Measurements from ENCODE around the gene PDE4B. TPM values are rescaled to one million over a fixed set of nuclear protein-coding genes. Genes with fewer than 3 reads are reported as not detected.

The PDE4B gene
- total RNA-seq, 4 donors from 2014 or later = 3.7 to 16.6 (median 5.1) TPM

DNA sequence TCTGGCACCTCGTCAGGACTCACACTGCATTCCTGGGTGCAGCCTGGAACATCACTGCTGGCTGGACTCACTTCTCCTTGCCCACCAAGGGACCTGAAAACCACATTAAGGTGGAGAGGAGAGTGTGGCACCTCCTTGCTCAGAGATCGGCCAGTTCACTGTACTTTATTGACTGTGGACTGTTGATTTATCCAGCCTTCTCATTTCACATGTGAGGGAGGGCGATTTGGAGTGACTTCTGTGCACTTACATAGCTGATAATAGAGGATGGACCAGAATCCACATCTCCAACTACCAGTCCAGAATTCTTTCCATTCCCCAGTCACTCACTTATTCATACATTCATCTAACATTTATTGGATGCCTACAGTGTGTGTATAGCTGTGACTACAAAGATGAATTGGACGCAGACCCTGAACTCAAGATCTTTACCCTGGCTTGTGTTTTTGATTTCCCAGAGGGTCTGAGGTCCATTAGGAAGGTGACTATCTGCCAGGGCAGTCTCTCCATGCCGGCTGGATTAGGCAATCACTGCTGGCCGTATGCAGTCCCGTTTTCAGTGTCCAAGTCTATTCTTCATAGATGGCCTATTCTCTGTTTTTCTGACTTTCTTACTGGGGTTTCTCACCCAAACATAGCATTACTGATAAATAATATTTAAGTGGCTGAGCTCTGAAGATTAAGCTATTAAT is 507.7 kb downstream of the PDE4B start:
- H3K4me1 ChIP-seq = peaks cover 0 to 12% (median 7%) of the 10 kb centered on the region in 4 donors
- TF ChIP-seq POLR2AphosphoS5 (IDR thresholded peaks at IDR 0.05) = no peak
- TF ChIP-seq POLR2A (IDR thresholded peaks at IDR 0.05; ENCODE audit: low read depth) = no peak
- no peak for TF ChIP-seq EP300 (IDR thresholded peaks at IDR 0.05)
- TF ChIP-seq, protein P1, sequence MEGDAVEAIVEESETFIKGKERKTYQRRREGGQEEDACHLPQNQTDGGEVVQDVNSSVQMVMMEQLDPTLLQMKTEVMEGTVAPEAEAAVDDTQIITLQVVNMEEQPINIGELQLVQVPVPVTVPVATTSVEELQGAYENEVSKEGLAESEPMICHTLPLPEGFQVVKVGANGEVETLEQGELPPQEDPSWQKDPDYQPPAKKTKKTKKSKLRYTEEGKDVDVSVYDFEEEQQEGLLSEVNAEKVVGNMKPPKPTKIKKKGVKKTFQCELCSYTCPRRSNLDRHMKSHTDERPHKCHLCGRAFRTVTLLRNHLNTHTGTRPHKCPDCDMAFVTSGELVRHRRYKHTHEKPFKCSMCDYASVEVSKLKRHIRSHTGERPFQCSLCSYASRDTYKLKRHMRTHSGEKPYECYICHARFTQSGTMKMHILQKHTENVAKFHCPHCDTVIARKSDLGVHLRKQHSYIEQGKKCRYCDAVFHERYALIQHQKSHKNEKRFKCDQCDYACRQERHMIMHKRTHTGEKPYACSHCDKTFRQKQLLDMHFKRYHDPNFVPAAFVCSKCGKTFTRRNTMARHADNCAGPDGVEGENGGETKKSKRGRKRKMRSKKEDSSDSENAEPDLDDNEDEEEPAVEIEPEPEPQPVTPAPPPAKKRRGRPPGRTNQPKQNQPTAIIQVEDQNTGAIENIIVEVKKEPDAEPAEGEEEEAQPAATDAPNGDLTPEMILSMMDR (IDR thresholded peaks at IDR 0.05) = no peak
- intact Hi-C loops (cut with DNase I) = no loop called here
- 79% methylated on average over 7 of the region's 7 CpGs for WGBS
- H3K27ac ChIP-seq (replicated peaks in 1 of 4) = peak overlapping the region in 2 of 4 donors; percentile 1 to 47
- no peaks in the 10 kb centered on the region for H3K27me3 ChIP-seq
- H3K9me3 ChIP-seq = no peaks in the 10 kb centered on the region
- H3K4me3 ChIP-seq = no peak overlapping the region
- no peak for DNase-seq (ENCODE audit: extremely low spot score)
- no peaks in the 10 kb centered on the region for H3K36me3 ChIP-seq

DNA sequence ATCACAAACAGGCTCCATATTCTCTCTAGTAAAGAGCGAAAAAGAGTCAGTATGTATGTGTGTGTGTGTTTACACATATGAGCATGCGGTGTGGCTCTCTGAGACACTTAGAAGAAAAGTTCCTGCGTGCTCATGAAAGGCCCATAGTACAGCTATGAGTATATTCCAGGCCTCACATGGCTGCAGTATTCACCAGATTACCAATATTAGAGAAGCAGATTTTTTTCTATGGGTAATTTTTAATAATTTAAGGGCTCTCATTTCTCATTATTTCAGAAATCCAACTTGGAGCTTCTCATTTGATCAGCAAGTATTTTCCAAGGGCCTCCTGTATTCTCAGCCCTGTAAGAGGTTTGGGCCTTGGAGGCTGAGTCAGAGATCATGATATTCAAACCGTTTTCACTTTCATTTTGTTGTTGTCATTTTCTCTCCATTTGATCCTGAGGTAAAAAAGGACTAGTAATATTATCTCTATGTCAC is 508.3 kb downstream of the PDE4B start:
- DNase-seq (ENCODE audit: extremely low spot score) = no peak
- intact Hi-C loops (cut with DNase I) = no loop called here
- H3K4me1 ChIP-seq = peaks cover 0 to 12% (median 7%) of the 10 kb centered on the region in 4 donors
- peak overlapping the region in 2 of 4 donors; percentile 1 to 47 for H3K27ac ChIP-seq (replicated peaks in 1 of 4)
- no peaks in the 10 kb centered on the region for H3K9me3 ChIP-seq
- WGBS = 42% methylated on average over 4 of the region's 4 CpGs
- no peaks in the 10 kb centered on the region for H3K36me3 ChIP-seq
- no peaks in the 10 kb centered on the region for H3K27me3 ChIP-seq
- no peak for TF ChIP-seq EP300 (IDR thresholded peaks at IDR 0.05)
- no peak for TF ChIP-seq POLR2AphosphoS5 (IDR thresholded peaks at IDR 0.05)
- TF ChIP-seq, protein P1 (IDR thresholded peaks at IDR 0.05) = no peak
- no peak for TF ChIP-seq POLR2A (IDR thresholded peaks at IDR 0.05; ENCODE audit: low read depth)
- peak overlapping the region; percentile 2 to 34 (median 22) for H3K4me3 ChIP-seq

DNA sequence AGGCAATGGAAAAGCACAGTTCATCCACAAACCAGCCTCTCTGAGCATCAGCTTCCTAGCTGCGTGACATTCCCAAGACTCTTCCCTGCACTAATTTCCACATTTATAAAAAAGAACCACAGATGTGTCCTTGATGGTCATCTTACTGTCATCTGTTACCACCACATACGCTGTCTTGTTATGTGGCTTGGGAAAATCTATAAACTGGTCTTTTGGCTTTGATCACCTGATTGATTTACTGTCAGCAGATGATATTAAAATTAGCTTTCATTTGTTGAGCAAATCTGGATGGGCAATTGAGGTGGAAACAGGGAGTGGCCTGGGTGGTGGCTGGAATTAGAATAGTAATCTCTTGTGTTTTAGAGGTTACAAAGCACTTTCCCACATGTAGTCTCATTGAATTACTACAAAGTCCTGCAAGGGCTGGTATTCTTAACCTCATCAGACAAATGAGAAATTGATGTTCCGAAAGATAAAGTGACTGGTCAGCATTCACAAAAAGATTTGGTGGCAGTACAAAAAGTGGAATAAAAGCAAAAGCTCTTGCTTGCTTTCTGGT is 509.6 kb downstream of the PDE4B start:
- TF ChIP-seq POLR2AphosphoS5 (IDR thresholded peaks at IDR 0.05) (no peak), POLR2A (IDR thresholded peaks at IDR 0.05; ENCODE audit: low read depth) (no peak), EP300 (IDR thresholded peaks at IDR 0.05) (no peak)
- TF ChIP-seq, protein P1 (IDR thresholded peaks at IDR 0.05) = no peak
- H3K36me3 ChIP-seq = no peaks in the 10 kb centered on the region
- 95% methylated on average over 3 of the region's 3 CpGs for WGBS
- no peak overlapping the region for H3K27ac ChIP-seq (replicated peaks in 1 of 4)
- H3K27me3 ChIP-seq = no peaks in the 10 kb centered on the region
- intact Hi-C loops (cut with DNase I) = no loop called here
- no peak overlapping the region for H3K4me3 ChIP-seq
- no peaks in the 10 kb centered on the region for H3K9me3 ChIP-seq
- DNase-seq (ENCODE audit: extremely low spot score) = no peak
- peaks cover 0 to 12% (median 7%) of the 10 kb centered on the region in 4 donors for H3K4me1 ChIP-seq

DNA sequence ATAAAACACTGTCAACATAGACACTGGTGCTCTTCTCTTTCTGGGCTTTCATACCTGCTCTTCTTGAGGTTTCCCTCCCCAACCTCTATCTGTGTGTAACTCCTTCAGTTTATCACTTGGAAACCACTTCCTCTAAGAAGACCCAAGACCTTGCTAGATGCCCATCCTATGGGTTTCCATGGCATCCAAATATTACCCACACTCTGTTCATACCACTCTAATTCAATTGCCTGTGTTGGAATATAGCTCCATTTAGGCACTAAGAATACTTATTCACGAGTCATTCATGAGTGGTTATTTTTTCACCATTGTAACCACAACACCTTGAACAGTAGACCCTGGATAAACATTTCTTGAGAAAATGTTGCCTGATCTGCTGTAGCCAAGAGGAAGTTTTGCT is 510.1 kb downstream of the PDE4B start:
- H3K4me3 ChIP-seq = no peak overlapping the region
- DNase-seq (ENCODE audit: extremely low spot score) = no peak
- 54% methylated on average over 1 of the region's 1 CpG for WGBS
- TF ChIP-seq, protein P1 (IDR thresholded peaks at IDR 0.05) = no peak
- no peak for TF ChIP-seq POLR2AphosphoS5 (IDR thresholded peaks at IDR 0.05)
- no peak for TF ChIP-seq EP300 (IDR thresholded peaks at IDR 0.05)
- no peak for TF ChIP-seq POLR2A (IDR thresholded peaks at IDR 0.05; ENCODE audit: low read depth)
- no peak overlapping the region for H3K27ac ChIP-seq (replicated peaks in 1 of 4)
- peaks cover 0 to 12% (median 7%) of the 10 kb centered on the region in 4 donors for H3K4me1 ChIP-seq
- H3K9me3 ChIP-seq = no peaks in the 10 kb centered on the region
- H3K27me3 ChIP-seq = no peaks in the 10 kb centered on the region
- H3K36me3 ChIP-seq = no peaks in the 10 kb centered on the region
- intact Hi-C loops (cut with DNase I) = no loop called here

Data from esophagus muscularis mucosa (tissue), 4 donors.